Dedifferentiated amniotic fluid mesenchymal stem cell (primary cell): Measurements from ENCODE around the gene SCML2.
"Not testable (repeated sequence)": the region's sequence is repeated elsewhere in the genome, so short reads cannot be mapped to it uniquely, and the experiment has no call there.

Experiments used
- DNase-seq: peaks from one replicate; pipeline ENCODE4 v3.0.0-alpha.2; 2016; ENCODE audit errors: extremely low spot score

The SCML2 gene

DNA sequence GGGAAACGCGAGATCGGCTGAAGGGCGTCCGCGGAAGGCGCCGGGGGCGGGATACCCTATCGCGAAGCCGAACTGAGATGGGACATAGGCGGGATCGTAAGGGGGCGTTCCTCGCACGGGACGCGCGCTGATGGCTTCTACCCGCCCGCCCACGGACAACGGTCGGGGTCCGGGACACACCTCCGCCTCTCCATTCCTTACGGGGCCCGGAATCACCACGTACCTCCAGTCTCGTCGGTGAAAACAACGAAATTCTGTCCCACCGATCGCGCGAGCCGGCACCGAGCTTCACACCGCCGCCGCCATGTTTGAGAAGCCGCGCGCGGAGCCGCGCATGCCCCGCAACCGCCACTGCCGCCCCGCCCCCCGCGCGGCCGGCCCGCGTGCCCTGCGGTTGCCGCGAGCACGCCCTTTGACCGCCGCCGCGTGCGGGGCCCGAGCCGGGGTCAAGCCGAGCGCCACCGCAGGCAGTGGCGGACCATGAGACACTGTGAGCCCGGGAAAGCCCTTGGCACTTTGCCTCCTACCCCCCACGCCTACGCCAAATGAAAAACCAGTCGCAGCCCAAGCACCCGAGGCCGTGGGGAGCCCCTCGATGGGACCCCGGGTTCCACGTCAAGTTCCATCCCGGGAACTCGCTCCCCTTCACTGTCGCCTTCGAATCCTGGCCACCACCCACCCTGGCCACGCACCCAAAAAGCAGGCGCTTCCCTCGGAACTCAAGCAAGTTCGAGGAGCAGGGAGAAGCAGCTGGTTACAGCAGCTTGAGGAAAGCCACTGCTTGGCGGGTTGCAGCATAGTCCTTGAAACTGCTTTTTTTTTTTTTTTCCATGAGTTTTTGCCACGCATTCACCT is at the start of gene SCML2:
Gene SCML2 (minus strand): TSS at position 320 of the 855 bp plus-strand sequence. CDS start 20,617 bp downstream, outside the sequence.
- no peak for DNase-seq

DNA sequence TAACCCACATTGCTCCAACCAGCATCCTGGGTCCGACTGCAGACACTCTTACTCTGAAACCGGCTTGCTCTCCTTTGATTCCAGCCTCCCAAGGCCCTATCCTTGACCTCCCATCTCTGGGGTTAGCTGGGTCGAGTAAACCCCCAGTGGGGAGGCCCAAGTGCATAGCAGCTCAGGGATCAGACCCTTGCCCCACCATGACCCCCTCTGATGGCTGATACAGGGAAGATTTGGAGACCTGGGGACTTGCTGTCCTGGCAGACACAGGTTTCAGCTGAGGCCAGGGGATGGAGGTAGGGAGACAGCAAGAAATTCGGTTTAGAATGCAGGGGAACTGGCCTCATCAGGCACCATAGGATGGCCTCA is 47.3 kb upstream of the SCML2 start:
- no peak for DNase-seq

DNA sequence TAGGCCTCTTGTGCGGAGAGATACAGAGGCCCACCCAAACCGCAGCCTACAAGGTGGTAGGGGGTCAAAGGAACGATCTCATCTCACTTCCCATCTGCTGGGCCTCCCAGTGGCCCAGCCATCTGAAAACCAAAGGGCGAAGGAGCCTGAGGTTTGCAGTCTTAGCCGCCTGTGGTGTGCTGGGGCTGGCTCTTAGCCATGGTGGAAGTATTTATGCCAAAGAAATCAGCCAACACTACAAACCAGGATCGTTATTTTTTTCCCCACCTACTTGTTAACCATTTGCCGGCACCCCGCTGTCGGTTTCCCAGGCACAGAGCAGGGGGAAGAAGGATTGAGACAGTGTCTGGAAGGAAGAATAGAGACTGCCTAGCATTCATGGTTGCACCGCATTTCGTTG is 40.0 kb upstream of the SCML2 start:
- DNase-seq: no peak

DNA sequence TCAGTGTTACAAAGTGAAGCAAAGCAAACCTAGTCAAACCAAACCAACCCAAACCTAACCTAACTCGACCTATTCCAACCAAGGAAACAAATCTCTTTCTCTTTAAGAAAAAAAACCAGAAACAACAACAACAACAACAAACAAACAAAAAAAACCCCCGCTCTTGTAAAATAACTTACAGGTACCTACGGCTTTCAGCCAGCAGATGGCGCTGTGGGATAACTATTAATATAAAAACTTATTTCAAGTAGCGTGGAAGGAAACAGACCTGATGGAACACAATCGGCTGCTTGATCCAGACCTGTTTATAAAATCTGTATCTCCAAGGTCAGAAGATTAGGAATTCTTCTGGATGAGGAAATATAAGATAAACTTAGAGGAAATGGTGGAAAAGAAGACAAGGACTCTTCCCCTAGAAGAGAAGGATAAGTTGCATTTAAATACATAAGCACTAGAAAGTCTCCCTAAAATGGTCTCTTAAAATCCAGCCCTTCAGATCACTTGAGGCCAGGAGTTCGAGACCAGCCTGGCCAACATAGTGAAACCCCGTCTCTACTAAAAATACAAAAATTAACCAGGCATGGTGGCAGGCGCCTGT is 36.6 kb upstream of the SCML2 start:
- peak; percentile 65 for DNase-seq

DNA sequence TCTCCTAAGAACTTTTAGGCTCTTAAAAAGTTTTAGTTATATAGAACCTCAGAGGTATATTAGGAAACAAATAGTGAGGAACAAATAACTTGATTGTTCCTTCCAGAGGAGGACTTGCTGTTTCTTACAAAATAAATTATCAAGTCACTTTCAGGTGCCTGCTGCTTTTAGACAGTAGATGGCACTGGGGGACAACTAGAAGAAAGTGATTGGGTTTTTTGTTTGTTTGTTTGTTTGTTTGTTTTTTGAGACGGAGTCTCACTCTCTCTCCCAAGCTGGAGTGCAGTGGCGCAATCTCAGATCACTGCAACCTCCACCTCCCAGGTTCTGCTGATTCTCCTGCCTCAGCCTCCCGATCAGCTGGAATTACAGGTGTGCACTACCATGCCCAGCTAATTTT is 35.5 kb upstream of the SCML2 start:
- DNase-seq: no peak

DNA sequence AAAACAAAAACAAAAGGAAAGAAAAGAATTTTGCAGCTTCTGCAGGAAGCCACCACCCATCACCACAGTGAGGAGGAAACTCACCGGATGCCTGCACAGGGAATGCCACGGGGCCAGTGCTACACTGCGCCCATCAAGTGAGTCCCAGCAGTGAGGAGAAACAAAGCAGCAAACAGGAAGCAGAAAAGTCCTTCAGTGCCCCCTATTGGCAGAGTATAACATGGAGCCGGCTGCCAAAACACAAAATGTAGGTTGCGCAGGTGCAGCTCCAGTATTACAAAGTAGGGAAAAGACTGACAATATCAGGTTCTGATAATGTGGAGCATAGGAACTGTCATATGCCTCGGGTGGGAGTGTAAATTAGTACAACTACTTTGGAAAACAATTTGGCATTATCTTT is 23.3 kb upstream of the SCML2 start:
- no peak for DNase-seq

DNA sequence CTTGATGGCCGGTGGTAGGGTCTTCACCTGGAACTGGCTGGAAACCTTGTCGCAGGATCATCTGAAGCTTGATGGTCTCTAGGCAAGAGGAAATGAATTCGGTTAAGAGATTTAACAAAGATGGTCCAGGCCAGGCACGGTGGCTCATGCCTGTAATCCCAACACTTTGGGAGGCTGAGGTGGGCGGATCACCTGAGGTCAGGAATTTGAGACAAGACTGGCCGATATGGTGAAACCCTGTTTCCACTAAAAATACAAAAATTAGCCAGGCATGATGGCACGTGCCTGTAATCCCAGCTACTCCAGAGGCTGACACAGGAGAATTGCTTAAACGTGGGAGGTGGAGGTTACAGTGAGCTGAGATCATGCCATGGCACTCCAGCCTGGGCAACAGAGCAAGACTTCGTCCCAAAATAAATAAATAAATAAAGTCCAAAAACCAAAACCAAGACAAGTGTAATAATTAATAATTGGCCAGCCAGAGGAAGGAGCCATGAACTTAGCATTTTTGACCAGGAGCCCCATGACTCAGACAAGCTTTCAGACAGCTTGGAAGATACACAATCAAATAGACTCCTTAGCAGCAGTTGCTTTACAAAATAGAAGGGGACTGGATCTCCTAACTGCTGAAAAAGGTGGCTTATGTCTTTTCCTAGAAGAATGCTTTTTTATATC is 20.8 kb upstream of the SCML2 start:
- not testable (repeated sequence) for DNase-seq

DNA sequence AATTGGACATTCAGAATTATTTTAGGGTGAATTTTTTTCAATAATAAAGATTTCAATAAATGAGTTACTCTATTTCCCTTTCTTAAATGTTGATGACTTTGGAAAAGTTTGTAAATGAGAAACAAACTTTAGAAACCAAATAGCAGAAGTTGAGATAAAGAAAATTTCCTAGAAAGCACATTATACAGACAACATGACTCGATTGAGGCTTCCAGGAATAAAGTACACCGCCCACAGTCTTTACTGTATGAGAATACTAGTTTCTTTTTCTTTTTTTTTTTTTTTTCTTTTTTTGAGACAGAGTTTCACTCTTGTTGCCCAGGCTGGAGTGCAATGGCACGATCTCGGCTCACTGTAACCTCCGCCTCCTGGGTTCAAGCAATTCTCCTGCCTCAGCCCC is 14.6 kb upstream of the SCML2 start:
- not testable (repeated sequence) for DNase-seq

DNA sequence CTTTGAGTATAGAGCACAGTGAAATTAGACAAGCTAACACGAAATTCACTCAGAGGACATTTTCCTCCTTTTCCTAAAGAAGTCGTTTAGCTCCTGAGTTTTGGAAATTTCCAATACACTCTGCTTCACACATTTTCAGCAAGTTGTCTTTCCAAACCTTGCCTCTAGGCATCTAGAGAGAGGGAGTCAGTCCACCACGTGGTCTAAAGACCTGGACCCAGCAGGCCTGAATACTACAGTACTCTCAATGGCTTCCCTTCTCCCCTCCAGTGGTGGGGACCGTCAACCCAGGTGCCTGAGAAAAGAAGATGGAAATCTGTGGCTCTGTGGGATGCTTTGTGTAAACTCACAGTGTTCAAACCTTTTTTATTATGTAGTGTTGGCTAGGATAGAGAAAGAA is 13.9 kb upstream of the SCML2 start:
- DNase-seq: no peak

DNA sequence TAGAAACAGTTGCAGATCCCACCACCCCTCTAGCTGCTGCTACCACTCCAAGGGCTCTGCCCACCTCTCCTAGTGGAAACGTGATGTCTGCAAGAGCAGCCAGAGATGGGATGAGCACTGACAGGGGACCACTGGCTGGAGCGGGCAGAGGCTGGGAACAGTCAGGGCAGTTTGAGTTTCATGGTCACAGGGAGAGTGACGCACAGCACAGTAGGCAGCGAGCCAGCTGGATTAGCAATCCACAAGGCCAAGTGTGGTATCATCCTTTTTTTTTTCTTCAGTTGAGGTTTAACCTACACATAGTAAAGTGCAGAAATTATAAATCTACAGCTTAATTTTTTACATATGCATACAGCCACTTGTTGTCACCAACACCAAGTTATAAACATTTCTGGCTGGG is 6.4 kb upstream of the SCML2 start:
- DNase-seq: no peak

DNA sequence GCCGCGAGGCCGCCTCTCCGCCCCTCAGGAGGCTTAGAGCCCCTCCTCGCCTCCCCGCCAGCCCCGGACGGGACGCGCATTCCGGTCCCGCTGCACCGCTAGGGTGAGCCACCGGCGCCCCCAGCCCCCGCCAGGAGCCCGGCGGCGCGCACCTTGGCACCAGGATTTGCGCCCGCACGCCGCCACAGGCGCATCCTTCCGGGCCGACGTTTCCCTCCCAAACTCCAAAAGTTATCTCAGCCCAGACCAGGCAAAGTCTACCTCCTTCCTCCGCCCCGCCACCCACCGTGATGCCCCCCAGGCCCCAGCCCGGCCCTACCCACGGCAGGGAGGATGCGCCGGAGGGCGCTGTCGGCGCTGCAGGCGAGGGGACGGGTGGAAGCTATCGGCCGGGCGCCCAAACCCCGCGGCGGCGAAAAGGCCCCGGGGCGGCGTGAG is 538 bp downstream of the SCML2 start:
- DNase-seq: no peak

DNA sequence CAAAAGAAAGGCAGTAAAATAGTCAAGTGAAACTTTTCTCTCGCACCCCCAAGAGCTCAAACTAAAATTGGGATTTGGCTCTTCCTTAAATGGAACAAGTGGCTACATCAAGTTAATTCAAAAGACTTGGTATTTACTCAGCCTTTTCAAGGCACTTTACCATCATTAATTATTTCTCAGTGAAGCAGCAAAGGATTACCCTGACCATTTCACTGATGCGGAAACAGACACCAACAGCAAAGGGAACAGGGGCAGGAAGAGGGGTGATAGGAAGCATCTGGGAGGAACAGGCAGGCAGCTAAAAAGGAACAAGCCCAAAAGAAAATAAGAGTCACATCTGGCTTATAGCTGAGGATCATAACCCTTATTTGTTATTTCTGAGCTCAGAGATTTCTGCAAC is 2.7 kb downstream of the SCML2 start:
- no peak for DNase-seq

DNA sequence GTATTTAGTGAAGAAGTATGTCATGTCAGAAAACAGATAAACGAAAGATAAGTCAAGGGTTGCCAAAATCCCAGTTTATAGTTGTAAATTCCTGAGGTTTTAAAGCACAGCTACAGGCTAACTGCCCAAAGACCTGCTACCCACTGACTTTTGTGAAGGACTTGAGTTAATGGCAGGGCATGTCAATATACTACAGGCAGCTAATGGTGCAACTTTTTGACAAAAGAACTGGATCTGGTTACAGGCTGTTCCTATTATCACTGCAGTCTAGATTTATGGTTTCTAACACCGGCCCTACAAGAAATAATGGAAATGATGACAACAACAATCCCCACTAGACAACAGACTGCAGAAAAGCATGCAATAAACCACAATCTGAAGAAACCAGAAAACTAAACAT is 6.4 kb downstream of the SCML2 start:
- no peak for DNase-seq

DNA sequence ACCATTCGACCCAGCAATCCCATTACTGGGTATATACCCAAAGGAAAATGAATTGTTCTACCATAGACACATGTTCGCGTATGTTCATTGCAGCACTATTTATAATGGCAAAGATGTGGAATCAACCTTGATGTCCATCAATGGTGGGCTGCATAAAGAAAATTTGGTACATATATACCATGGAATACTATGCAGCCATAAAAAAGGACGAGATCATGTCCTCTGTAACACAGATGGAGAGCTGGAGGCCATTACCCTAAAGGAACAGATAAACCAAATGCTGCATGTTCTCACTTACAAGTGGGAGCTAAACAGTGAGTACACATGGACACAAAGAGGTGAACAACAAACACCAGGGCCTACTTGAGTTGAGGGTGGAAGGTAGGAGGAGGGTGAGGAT is 45.1 kb downstream of the SCML2 start:
- no peak for DNase-seq

DNA sequence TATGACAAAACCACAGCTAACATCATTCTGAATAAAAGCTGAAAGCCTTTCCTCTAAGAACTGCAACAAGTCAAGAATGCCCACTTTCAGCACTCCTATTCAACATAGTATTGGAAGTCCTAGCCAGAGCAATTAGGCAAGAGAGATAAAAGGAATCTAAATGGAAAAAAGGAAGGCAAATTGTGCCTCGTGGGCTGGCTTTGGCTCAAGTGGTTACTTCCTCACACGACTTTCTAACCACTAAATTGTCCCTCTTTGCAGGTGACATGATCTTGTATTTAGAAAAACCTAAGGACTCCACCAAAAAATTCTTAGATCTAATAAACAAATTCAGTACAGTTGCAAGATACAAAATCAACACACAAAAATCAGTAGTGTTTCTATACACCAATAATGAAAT is 57.2 kb downstream of the SCML2 start:
- DNase-seq: no peak

DNA sequence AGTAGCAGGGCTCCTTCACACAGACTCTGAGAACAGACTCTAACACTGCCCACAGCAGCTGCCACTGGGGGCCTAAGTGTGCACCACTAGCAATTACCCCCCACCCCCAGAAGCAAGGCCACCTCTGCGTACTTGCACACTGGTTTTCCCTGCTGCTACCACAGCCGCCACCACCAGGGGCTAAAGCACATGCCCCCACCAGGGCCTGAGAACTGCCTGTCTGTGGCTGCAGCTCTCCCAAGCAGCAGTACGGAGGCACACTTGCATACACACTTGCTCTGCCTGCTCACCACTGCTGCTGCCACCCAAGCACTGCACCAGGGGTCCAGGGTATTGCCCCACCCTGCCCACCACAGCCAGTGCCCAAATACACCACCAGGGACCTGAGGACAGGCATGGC is 59.6 kb downstream of the SCML2 start:
- DNase-seq: no peak

DNA sequence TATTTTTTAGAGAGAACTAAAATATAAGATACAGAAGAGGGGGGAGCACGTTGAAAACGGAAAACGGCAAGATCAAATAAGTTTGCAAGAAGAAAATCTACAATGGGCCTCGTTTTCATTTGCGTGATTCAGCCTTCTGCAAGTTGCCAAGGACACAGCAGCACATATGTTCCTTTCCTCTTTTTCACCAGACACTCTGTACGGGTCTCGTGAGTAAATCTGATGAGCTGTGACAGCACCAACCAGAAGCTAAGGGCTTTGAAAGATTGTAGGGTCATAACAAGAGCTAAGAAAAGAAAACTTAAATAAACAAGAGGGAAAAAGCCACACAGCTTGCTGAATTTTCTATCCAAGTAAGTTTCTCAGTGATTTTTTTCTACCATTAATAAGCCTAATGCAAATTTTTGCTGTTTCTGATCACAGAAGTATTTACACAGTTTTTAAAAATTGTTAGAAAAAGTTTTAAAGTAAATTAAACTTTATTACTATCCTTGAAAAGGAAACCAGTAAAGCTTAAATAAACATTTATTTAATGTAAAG is 63.4 kb downstream of the SCML2 start:
- no peak for DNase-seq

DNA sequence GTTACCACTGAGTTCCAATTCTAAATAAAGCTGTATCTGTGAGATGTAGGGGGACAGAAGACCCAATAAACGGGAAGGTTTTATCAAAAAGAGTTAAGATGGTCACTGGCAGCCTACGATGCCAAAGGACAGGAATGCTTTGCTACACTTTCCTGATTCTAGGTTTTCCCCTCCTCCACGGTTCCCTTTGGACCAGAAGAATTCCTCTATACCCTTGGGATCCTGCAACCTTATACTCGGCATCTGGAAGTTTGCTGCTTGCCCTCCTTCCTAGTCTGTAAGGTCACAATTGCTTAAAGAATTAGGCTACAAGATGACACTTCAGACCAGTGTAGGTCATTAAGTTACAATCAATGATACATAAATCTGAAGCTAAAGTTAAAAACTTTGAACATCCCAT is 64.3 kb downstream of the SCML2 start:
- no peak for DNase-seq

DNA sequence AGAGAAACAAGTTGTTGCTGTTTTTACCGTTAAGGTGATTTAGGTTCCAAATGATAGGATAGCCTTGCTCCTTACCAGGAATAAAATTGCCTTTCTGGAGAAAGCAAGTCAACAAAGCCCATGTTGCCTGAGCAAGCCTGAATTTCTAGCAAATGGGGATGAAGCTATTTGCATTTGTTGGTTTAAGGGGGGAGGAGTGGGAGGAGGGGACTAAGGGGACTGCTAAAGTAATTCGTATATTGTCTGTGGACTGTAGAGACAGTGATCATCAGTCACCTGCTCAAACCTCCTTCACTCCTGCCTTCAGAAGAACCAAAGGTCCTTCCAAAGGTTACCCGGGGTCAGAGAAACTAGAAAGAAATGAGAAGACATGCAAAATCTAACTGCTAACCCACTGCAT is 65.8 kb downstream of the SCML2 start:
- no peak for DNase-seq

DNA sequence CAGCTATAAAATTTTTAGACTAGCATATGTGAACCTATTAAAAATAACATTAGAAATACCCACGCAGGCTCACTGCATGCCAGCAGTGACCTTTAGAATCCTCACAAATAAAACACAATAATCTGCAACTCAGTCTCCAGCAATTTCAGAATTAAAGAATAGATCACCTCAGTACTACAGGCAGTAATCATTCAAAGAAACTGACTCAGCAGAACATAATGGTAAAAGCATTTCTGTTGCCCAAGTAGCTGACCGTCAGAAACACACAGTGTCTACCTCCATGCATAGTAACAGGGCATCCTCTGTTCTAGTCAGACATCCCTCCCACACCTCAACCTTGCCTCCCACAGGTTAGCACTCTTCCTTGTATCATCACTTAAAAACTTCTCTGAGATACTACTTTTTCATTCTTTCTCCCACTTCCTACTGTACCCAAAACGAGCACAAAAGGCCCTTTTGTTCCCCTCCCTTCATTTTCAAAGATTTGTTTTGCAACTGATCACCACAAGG is 68.1 kb downstream of the SCML2 start:
- no peak for DNase-seq

DNA sequence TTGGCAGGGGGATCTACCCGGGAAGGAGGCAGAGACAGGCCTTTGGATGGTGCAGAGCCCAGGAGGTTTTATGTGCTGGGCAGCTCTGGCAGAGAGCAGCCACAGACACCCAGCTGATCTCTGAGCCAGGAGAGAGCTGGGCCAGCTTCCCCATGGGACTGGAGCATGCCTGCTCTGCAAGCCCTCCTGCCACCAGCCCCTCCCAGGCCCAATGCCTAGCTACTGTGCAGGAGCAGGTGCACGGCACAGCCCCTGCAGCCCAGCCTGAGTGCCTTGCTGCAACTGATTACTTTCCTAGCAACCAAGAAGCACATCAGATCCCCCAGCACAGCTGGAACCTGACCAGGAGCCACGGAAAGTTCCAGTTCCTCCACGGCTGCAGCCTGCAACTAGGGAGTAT is 76.0 kb downstream of the SCML2 start:
- no peak for DNase-seq

DNA sequence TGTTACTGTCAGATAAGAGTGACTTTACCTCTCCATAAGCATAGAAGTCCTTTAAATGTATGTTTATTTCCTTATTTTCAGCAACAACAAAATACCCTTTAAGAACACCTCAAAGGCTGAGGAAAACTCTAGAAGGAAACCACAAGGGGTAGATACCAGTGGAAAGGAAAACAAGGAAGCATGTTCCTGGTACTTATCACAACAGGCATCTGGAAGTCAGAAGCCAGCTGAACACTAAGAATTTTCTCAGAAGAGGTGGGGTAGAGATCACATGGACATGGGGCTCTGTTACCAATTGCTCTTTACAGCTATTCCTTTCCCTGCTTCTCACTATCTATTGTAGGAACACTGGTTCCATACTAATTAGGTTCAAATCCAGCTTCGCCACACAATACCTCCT is 82.3 kb downstream of the SCML2 start:
- no peak for DNase-seq

DNA sequence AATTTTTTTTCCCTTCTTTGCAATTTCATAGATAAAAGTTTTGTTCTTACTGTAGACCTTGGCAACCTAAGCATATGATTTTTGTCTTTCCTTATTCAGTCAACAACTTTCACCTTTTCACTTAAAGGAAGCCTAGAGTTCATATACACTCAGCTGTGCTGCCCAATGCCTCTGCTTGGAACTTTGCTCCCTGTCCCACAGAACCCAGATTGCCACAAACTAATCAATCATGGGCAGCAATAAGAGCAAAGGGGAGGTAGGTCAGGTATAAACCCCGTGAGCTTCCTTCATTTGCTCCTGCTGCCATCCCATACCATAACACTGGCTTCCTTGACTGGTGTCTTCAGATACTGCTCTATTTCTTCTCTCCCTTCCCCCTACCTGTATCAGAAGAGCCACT is 82.8 kb downstream of the SCML2 start:
- DNase-seq: no peak
